NCI-H446 (cell line): Measurements from ENCODE around the gene MAP2K4.

ENCODE experiments used
- DNase-seq, 2 experiments: peaks; one replicate each; lab custom pipeline; 2025; lab: John Stamatoyannopoulos, UW

The MAP2K4 gene

DNA sequence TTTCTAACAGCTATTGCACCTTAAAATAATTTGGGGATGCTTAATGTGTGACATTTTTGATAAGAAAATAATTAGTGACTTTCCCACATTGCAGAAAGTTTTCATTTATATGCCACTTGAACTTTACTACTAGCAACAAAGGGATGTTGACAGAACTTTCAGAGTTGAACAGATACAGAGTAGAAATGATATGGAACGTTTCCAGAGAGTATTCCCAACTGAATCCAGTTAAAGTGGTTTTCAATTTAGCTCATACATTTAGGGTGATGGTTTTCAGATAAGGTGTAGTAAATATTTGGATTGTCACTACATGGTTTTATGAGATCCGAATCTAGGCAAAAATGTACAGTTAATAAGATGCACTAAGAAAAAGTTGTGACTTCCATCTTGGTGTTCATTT is 17.3 kb downstream of the MAP2K4 start:
- no peak for DNase-seq

- DNase-seq: no peak
Observed at GRCh38 chr17:12040478-12040877, 19.8 kb downstream of the MAP2K4 start.

DNA sequence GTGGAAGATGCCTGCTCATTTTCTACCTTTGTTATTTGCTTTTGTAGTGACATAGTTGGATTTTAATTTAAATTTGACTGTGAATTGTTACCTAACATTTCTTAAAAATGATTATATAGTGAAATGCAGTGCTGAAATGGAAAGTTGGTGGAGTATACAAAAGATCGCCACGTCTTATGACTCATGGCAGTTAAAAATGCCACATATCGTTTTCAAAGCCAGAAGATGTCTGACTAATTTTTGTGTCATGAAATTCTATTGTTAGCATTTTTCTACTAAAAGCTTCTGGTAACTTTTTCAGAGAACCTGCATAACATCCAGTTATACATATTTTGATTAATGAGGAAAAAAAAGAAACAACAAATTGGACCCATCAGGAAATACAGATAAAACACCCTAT is 20.6 kb downstream of the MAP2K4 start:
- DNase-seq: no peak

GRCh38 chr17:12043702-12044101 is 23.0 kb downstream of the MAP2K4 start:
- DNase-seq: no peak

GRCh38 chr17:12046786-12047185 is 26.1 kb downstream of the MAP2K4 start:
- no peak for DNase-seq

- DNase-seq: no peak
Observed at GRCh38 chr17:12047681-12048376, 27.2 kb downstream of the MAP2K4 start.

DNA sequence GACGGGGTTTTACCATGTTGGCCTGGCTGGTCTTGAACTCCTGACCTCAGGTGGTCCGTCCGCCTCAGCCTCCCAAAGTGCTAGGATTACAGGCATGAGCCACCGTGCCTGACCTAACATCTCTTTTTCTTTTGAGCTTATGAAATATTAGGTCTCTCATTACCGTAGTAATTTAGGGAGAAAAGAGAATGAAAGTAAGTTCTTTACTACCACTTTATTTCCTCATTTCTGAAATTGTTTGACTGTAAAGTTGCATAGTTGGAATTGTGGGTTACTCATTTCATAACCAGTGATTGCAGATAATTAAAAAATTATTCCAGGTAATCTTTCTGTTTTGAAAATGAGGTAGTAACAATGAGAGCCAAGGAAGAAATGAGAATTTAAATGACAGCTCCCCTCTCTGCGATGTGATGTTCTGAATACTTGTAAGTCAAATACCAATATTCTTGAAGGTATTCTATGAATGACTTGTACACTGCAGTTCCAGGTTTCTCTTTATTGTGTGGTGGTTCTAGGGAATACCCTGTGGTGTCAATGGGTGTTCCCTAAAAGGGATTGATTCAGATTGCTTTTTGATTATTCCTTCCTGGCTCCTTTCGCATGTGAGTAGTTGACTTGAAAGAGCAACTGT is 28.3 kb downstream of the MAP2K4 start:
- no peak for DNase-seq

DNA sequence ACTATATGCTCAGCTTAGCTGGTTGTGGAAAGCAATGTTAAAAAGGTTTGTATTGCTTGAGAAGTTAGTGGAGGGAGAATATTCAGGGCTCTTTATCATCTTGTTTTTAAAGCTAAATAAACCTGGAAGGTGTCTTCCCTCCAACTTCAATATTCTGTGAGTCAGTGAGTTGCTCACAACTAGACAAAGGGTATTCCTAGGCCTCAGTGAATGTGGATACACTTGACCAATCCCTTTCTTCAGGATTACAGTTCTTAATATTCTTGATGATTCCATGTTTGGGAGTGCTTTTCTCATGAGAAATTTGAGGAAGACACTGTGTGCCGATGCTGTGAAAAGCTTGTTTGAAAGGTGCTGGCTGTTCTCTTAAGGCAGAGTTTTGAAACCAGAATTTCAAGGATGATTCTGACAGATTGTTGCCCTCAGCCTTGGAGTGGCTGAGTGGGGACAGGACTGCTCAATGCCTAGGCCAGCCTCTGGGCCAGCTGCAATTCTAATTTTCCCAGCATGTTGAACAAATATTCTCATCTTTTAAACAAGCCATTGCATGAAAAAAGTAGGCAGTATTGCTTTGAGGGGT is 30.1 kb downstream of the MAP2K4 start:
- no peak for DNase-seq

GRCh38 chr17:12053552-12053951 is 32.9 kb downstream of the MAP2K4 start:
- DNase-seq: no peak

DNA sequence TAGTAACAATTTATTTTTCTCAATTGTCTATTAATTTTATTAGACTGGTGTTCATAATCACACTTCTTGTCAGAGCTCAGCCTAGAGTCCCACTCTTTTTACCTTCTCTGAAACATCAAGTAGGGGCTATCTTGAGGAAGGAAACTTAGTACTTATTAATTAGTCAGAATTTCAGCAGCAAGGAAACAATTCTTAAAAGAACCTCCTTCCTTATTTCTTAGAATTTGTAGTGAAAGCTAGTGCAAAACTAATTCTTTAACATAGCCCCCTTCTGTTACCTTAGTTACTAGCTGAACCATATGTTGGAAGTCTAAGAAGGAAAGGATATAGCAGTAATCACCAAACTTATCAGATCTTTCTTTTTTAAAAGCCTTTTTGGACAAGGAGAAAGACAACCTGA is 35.2 kb downstream of the MAP2K4 start:
- DNase-seq: no peak

GRCh38 chr17:12057520-12057919 is 36.8 kb downstream of the MAP2K4 start:
- no peak for DNase-seq

DNA sequence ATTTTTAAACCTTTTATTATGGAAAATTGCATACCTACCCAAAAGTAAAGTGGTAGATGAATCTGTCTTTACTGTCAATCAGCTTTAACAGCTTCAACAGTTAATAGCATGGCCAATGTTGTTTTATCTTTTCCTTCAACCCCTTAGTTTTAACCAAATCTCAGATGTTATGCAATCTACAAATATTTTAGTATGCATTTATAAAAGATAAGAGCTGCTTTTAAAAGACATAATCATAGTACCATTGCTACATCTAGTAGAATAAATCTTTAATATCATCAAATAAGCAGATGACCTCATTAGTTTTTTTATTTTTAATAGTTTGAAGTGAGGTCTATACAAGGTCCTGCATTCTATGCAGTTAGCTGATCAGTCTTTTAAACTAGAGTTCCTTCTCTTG is 37.9 kb downstream of the MAP2K4 start:
- no peak for DNase-seq

- no peak for DNase-seq
Observed at GRCh38 chr17:12062249-12062648, 41.6 kb downstream of the MAP2K4 start.

GRCh38 chr17:12064395-12064794 is 43.7 kb downstream of the MAP2K4 start:
- DNase-seq: no peak

DNA sequence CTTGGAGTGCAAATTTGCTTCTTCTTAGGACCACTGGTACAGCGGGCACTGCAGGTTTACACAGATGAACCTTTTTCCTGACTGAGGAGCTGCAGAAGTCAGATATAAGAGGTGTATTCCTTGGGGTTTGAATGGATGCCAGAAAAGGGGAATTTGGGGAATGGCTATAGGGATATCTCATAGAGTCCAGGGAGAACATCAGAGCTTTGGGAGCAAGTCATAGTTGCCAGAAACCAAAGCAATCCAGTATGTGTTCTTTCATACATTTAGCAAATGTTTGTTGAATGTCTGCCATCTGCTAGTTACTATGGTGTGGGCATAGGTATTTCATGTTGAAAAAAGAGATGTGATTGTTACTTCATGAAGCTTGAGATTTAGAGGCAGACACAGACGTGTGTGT is 46.8 kb downstream of the MAP2K4 start:
- no peak for DNase-seq

DNA sequence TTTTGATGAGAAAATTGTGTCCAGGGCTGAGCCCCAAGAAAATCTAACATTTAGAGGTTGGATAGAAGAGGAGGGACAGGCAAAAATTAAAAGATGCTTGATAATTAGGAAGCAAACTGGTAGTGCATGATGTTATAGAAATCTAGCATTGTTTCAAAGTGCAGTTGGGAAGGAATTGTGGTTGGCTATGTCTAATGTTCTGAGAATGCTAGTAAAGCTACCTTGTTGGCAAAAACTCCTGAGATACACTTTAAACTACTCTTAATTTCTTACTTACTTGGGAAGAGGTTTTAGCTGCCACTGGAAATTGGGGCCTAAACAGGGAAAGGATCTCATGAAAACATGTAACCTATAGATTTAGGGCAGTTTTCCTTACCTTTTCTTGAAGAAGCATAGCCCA is 48.3 kb downstream of the MAP2K4 start:
- DNase-seq: no peak

DNA sequence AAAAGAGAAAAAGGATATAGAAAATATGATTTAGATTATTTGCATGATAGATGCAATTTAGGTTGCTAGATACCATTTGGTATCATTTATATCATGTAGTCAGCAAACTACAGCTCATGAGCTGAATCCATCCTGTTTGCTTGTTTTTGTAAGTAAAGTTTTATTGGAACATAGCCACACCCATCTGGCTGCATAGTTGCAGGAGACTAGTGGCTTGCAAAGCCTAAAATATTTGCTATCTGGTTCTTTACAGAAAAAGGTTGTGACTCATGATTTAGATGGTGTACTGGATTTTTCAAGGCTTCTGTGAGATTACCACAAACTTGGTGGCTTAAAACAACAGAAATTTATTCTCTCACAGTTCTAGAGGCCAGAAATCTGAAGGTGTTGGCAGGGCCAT is 49.9 kb downstream of the MAP2K4 start:
- no peak for DNase-seq

GRCh38 chr17:12074346-12074745 is 53.7 kb downstream of the MAP2K4 start:
- no peak for DNase-seq

GRCh38 chr17:12077773-12078172 is 57.1 kb downstream of the MAP2K4 start:
- no peak for DNase-seq

DNA sequence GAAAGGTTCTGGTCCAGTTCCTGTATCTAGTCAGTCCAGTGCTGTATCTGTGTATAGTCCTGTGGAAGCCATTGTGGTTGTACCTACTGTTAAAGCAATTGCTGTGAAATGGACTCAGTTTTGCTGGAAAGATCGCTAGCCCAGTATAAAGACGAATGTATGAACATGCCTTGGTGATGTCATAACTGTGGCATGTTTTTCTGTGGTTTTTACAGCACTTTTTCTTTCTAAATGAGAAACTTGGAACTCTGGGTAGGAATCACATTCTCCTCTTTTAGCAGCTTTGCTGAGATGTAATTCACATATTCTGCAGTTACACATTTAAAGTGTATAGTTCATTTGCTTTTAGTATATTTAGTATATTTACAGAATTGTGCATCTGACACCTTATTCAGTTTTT is 58.1 kb downstream of the MAP2K4 start:
- no peak for DNase-seq

GRCh38 chr17:12081720-12082119 is 61.0 kb downstream of the MAP2K4 start:
- DNase-seq: no peak

- no peak for DNase-seq
Observed at GRCh38 chr17:12085076-12085949, 64.6 kb downstream of the MAP2K4 start.

DNA sequence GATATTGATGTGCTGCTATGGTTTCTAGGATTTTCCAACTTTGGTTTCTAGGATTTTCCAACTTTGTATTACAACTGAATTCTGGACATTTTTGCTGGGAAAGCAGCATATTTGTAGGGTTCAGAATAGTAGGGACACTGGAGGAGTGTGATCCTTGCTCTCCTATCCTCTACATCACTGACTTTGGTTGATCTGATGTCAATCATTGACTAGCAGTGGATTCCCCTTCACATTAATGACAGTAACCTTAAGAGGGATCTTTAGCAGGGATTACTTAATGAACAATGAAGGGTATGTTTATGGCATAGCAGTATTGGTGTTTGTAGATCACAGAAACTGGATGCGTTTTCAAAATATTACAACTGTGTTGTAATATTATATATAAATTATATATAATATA is 67.4 kb downstream of the MAP2K4 start:
- no peak for DNase-seq
